GM12801 (cell line): ENCODE data around the gene KDM5B.

Source experiments
- TF ChIP-seq, protein P1 (sequence below): IDR thresholded peaks from one replicate; pipeline ENCODE4 v1.5.1; 2011; ENCODE audit warnings: control low read depth; ENCODE audit not compliant: insufficient read length; ENCODE audit errors: extremely low read depth

KDM5B gene

DNA sequence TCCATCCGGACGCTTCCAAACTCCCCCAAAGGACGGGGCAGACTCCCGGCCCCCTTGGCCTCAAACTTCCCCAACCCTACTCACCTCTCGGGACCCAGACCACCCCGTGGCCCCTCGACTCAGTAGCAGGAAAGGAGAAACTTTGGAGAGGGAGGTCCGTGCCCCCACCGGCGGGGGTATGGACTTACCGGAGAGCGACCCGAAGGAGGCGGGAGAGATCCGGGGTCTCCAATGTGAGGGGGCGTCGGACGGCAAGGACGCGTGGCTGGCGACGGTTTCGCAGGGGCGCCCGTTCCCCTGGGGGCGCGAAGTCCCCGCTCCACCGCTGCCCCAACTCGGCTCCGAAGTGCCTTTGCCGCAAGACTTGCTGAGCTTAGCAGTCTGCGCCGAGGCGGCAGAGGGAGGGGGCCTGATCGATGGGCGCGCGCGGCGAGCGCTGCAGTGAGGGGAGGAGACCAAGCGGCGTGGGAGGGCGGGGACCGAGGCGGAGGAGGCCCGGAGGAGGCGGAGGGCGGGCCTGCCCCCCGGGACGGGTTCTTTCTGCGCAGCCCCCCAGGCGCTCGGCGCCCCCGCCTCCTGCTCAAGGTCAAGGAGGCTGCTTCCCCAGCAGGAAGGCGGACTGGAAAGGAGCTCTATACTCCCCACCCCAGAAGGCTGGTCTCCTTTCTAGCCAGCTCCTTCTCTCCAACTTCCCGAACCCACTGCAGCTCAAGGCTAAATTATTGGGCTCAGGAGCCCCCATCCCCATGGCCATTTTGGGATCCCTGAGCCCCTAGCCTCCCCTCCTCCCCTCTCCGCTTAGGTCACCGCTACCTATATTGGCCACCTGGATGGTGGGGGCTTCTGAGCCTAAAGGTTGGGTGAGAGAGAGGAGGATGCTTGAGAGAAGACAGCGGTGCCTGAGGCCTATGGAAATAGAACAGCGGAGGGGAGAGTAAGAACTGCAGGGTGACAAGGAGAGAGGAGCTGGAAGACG lies 97.9 kb downstream of the KDM5B start, which contains the start of gene SYT2:
TSS of gene SYT2 (minus strand) at position 385 of the 976 bp plus-strand sequence. CDS start 104,682 bp downstream, outside the sequence.
- TF ChIP-seq, protein P1, sequence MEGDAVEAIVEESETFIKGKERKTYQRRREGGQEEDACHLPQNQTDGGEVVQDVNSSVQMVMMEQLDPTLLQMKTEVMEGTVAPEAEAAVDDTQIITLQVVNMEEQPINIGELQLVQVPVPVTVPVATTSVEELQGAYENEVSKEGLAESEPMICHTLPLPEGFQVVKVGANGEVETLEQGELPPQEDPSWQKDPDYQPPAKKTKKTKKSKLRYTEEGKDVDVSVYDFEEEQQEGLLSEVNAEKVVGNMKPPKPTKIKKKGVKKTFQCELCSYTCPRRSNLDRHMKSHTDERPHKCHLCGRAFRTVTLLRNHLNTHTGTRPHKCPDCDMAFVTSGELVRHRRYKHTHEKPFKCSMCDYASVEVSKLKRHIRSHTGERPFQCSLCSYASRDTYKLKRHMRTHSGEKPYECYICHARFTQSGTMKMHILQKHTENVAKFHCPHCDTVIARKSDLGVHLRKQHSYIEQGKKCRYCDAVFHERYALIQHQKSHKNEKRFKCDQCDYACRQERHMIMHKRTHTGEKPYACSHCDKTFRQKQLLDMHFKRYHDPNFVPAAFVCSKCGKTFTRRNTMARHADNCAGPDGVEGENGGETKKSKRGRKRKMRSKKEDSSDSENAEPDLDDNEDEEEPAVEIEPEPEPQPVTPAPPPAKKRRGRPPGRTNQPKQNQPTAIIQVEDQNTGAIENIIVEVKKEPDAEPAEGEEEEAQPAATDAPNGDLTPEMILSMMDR = no peak

DNA sequence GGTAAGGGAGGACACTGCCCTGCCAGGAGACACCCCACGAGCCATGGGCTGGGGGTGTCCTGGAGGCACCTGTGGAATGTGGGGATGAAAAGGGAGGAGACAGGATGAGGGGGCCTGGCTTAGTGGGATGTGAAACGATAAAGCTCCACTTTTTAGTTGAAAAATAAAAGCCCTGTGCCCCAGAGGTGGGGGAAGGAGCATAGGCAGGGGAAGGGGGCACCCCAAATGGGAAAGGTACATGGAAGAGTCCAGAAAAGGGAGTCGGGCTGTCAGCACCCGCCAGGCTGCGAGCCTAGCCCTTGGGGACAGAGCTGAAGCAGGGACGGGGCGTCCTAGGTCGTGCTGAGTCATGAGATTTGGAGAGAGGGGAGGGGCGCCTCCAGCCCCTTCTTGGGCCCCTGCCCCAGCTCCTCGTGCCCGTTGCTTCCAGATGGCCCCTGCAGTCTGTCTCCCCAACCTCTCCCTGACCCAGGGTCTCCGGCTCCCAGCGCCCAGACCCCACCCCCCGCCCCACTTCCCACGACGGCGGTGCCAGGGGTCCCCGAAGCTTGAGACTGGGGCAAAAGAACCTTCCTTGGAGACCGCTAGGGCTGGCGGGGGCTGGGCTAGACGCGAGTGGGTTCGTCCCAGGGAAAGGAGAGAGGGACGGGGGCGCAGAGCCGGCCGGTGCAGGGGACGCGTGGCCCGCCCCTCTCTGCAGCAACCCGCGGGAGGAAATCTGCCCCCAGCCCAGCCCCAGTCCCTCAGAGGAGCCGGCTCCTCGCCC lies 98.8 kb downstream of the KDM5B start:
- TF ChIP-seq, protein P1 = no peak

DNA sequence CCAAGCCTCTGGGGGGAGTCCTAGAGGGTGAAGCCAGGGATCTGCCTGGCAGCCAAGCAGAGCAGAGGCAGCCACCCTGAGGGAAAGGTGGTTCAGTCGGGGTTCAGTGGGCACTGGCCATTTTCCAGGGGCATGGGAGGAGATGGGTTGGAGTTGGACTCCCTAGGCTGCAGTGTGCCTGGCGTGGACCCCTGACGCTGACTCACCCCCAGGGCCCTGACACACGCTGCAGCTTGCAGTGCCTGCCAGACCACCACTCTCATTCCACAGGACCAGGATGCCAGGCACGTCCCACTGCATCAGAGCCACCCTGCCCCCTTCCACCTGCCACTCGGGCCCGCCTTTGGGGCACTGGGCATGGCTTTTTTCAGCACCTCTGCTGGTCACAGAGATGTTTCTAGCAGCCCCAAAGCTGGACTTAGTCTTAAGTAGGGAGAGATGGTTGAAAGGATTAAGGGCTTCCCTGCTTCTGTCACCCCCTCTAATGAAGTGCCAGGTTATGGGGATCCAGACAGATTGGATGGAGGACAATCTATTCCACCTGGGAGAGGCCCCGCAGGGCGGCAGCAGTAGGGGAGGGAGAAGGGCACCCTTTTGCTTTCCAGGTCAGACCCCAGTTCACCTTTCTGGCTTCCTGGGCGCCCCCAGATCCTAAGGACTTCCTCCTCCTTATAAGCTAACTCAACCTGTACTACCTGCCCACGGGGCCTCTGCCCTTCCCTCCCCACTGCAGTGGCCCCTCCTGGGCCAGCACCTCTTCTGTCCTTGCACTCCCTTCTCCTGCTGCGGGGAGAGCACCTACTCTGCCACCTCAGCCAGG lies 99.6 kb downstream of the KDM5B start:
- TF ChIP-seq, protein P1 = no peak

DNA sequence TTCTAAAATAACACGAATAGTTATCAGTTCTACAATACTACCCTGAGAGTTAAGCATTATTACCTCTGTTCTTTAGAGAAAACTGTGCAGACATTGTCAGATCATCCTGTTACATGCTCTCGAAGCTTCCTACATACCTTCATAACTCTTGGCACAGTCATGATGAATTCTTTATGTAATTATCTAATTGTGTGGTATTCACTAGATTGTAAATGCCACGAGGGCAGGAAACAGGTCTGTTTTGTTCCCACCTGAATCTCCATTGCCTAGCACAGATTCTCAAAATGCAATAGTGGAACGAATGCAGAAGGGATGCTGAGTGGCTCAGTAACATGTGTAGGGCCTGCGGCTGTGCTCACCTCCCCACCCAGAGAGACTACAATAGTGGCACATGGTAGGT lies 101.4 kb downstream of the KDM5B start:
- TF ChIP-seq, protein P1 = no peak

DNA sequence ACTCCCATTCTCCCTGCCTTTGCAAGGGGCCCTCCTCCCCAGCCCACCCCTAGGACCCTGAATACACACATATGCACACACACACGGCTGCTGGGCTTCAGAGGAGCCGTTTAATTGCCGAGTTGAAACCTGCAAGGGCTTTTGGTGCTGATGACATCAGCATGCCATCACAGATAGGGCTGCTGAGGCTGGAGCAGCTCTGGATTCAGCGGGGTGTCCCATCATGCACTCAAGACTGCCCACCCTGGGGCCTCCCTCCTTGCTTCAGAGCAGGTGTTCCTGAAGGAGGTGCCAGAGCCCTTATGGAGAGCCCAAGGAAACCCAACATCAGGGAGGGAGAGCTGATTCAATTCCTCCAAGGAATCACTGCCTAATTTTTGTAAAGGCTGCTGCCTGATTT lies 103.6 kb downstream of the KDM5B start:
- TF ChIP-seq, protein P1 = no peak

DNA sequence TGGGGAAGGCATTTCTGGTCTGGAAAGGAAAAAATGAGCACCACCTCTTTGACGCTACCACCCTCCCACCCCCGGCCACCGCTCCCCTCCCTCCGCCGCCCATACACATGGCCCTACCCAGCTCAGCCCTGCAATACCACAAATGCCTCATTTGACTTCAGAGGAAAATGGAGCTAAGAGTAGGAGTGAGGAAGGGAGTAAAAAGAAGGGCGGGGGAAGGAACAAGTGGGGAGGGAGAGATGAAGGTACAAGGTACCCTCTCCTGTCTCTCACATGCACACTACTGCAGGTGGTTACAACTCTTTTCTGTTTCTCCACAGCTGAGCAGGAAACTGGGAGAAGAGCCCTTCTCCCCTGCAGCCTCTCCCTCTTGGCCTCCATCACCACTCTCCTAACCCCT lies 105.0 kb downstream of the KDM5B start:
- TF ChIP-seq, protein P1 = no peak

DNA sequence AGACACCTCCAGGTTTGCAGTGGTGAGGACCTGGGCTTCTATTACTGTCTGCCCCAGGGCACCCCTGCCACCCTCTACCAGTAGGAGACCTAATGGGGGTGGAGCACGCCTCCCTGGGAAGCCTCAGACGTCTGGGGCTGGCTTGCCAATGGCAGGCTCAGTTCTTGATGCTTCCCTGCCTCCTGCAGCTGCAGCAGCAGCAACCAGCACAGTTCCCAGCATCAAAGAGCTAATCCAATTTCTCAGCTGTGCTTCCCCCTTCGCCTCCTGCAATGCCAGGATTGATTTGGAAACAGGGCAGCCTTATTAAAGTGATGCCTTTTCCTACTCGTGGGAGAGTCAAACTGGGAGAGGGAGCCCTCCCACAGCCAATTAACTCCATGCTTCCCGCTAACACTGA lies 106.1 kb downstream of the KDM5B start:
- TF ChIP-seq, protein P1 = no peak
